Measurements from ENCODE around the gene SYT17.

SYT17 gene

DNA sequence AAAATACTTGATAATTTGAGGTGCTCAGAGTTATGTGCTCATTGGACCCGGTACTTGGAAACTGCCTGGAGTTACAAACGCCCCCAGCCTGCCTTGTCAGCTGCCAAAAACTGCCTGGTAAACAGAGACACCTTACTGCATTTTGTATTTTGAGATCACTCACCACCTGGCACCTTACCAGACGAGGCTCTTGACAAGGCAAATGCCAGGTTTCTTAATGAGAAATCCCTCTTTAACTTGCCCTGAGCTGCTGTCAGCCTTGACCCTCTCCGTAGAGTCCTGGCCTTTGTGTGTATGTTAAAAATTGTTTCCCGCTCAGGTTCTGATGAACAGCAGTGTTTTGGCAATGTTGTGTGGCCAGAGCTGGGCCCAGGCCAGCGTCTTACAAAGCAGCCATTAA, 28.8 kb downstream of the SYT17 start:
- no peaks in the 10 kb centered on the region for H3K27me3 ChIP-seq (ENCODE audit: control insufficient read depth, insufficient read depth, low read length)
- no peaks in the 10 kb centered on the region for H3K36me3 ChIP-seq (ENCODE audit: insufficient read depth, low read length)
- H3K4me3 ChIP-seq (ENCODE audit: low read length): no peak overlapping the region
- no peak overlapping the region for H3K9ac ChIP-seq (ENCODE audit: low read depth, low read length)
- peaks cover 1% of the 10 kb centered on the region for H3K9me3 ChIP-seq (replicated peaks; ENCODE audit: low read length)
- H3K4me2 ChIP-seq (ENCODE audit: low read length): no peak overlapping the region
- no peaks in the 10 kb centered on the region for H3K4me1 ChIP-seq (ENCODE audit: control insufficient read depth, insufficient read depth, low read length)

DNA sequence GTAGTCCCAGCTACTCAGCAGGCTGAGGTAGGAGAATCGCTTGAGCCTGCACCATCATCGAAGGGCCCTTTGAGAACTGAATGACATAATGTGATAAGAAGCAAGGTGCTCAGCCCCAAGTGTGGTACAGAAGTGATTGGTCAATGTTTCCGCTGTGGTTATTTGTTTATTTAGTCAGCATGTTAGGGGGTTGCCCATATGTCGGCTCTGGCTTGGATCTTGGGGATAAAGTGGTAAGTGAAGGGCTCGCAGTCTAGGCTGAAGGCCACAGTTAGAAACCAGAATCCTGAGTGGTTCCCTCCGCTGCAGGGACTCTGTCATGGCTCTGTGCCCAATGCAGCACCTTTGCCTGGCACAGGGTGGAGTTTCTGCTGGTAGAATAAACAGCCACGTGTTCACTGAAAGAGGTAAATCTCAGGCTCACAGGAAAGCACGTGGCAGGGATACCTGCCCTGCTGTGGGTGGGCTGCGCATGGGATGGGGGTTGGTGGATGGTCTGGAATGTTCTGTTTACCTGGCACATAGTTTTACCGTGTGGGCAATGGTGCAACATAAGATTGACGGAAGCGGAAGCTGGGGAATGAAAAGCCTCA, 35.4 kb downstream of the SYT17 start:
- H3K4me1 ChIP-seq (ENCODE audit: control insufficient read depth, insufficient read depth, low read length): no peaks in the 10 kb centered on the region
- no peak overlapping the region for H3K4me3 ChIP-seq (ENCODE audit: low read length)
- peaks cover 3% of the 10 kb centered on the region for H3K9me3 ChIP-seq (replicated peaks; ENCODE audit: low read length)
- no peak overlapping the region for H3K9ac ChIP-seq (ENCODE audit: low read depth, low read length)
- no peaks in the 10 kb centered on the region for H3K36me3 ChIP-seq (ENCODE audit: insufficient read depth, low read length)
- no peak overlapping the region for H3K4me2 ChIP-seq (ENCODE audit: low read length)
- no peaks in the 10 kb centered on the region for H3K27me3 ChIP-seq (ENCODE audit: control insufficient read depth, insufficient read depth, low read length)

GRCh38 chr16:19210280-19210924, 42.4 kb downstream of the SYT17 start:
- no peaks in the 10 kb centered on the region for H3K36me3 ChIP-seq (ENCODE audit: insufficient read depth, low read length)
- no peak overlapping the region for H3K4me3 ChIP-seq (ENCODE audit: low read length)
- no peak overlapping the region for H3K9ac ChIP-seq (ENCODE audit: low read depth, low read length)
- H3K9me3 ChIP-seq (replicated peaks; ENCODE audit: low read length): no peaks in the 10 kb centered on the region
- no peak overlapping the region for H3K4me2 ChIP-seq (ENCODE audit: low read length)
- no peaks in the 10 kb centered on the region for H3K27me3 ChIP-seq (ENCODE audit: control insufficient read depth, insufficient read depth, low read length)
- H3K4me1 ChIP-seq (ENCODE audit: control insufficient read depth, insufficient read depth, low read length): no peaks in the 10 kb centered on the region

GRCh38 chr16:19210968-19211367, 42.9 kb downstream of the SYT17 start:
- no peaks in the 10 kb centered on the region for H3K9me3 ChIP-seq (replicated peaks; ENCODE audit: low read length)
- H3K4me3 ChIP-seq (ENCODE audit: low read length): no peak overlapping the region
- H3K27me3 ChIP-seq (ENCODE audit: control insufficient read depth, insufficient read depth, low read length): no peaks in the 10 kb centered on the region
- no peaks in the 10 kb centered on the region for H3K36me3 ChIP-seq (ENCODE audit: insufficient read depth, low read length)
- no peak overlapping the region for H3K9ac ChIP-seq (ENCODE audit: low read depth, low read length)
- no peak overlapping the region for H3K4me2 ChIP-seq (ENCODE audit: low read length)
- H3K4me1 ChIP-seq (ENCODE audit: control insufficient read depth, insufficient read depth, low read length): no peaks in the 10 kb centered on the region

DNA sequence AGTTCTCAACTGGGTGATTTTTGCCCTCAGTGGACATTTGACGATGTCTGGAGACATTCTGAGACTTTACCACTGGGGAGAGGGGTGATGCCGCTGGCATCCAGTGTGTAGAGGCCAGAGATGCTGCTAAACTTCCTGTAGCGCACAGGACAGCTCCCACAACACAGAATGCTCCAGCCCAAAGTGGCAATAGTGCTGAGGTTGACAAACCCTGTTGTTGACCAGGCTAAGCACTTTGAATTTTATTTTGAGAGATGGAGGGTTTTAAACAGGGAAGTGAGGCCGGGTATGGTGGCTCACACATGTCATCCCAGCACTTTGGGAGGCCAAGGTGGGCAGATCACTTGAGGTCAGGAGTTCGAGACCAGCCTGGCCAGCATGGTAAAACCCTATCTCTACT, 44.0 kb downstream of the SYT17 start:
- Histone ChIP-seq H3K9ac (ENCODE audit: low read depth, low read length) (no peak overlapping the region), H3K9me3 (replicated peaks; ENCODE audit: low read length) (no peaks in the 10 kb centered on the region), H3K36me3 (ENCODE audit: insufficient read depth, low read length) (no peaks in the 10 kb centered on the region), H3K4me3 (ENCODE audit: low read length) (no peak overlapping the region), H3K27me3 (ENCODE audit: control insufficient read depth, insufficient read depth, low read length) (no peaks in the 10 kb centered on the region), H3K4me2 (ENCODE audit: low read length) (no peak overlapping the region), H3K4me1 (ENCODE audit: control insufficient read depth, insufficient read depth, low read length) (no peaks in the 10 kb centered on the region)

DNA sequence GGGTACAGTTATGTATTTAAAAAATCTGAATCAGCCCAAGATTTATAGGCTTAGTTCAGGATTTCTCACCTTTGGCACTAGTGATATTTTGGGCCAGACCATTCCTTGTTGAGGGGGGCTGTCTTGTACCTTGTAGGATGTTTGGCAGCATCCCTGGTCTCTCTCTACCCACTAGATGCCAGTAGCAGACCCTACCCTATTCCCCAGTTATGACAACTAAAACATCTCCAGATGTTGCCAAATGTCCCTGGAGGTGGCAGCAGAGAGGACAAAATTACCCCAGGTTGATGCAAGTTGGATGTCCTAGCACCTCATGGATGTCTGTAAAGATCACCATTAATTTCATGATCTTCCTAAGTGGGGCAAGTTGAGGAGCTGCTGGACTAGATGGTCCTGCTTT, 45.8 kb downstream of the SYT17 start:
- H3K36me3 ChIP-seq (ENCODE audit: insufficient read depth, low read length): no peaks in the 10 kb centered on the region
- no peaks in the 10 kb centered on the region for H3K27me3 ChIP-seq (ENCODE audit: control insufficient read depth, insufficient read depth, low read length)
- no peak overlapping the region for H3K4me3 ChIP-seq (ENCODE audit: low read length)
- no peaks in the 10 kb centered on the region for H3K9me3 ChIP-seq (replicated peaks; ENCODE audit: low read length)
- no peak overlapping the region for H3K4me2 ChIP-seq (ENCODE audit: low read length)
- no peaks in the 10 kb centered on the region for H3K4me1 ChIP-seq (ENCODE audit: control insufficient read depth, insufficient read depth, low read length)
- H3K9ac ChIP-seq (ENCODE audit: low read depth, low read length): no peak overlapping the region

DNA sequence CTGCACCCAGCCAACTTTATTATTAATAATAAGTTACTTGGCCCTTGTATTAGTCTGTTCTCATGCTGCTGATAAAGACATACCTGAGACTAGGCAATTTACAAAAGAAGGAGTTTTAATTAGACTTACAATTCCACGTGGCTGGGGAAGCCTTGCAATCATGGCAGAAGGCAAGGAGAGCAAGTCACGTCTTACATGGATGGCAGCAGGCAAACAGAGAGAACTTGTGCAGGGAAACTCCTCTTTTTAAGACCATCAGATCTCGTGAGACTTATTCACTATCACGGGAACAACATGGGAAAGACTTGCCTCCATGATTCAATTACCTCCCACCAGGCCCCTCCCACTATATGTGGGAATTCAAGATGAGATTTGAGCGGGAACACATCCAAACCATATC, 47.7 kb downstream of the SYT17 start:
- Histone ChIP-seq H3K9ac (ENCODE audit: low read depth, low read length) (no peak overlapping the region), H3K36me3 (ENCODE audit: insufficient read depth, low read length) (no peaks in the 10 kb centered on the region), H3K4me2 (ENCODE audit: low read length) (no peak overlapping the region), H3K27me3 (ENCODE audit: control insufficient read depth, insufficient read depth, low read length) (no peaks in the 10 kb centered on the region), H3K4me1 (ENCODE audit: control insufficient read depth, insufficient read depth, low read length) (no peaks in the 10 kb centered on the region), H3K4me3 (ENCODE audit: low read length) (no peak overlapping the region), H3K9me3 (replicated peaks; ENCODE audit: low read length) (no peaks in the 10 kb centered on the region)

GRCh38 chr16:19218581-19218980, 50.5 kb downstream of the SYT17 start:
- Histone ChIP-seq H3K4me3 (ENCODE audit: low read length) (no peak overlapping the region), H3K36me3 (ENCODE audit: insufficient read depth, low read length) (no peaks in the 10 kb centered on the region), H3K9me3 (replicated peaks; ENCODE audit: low read length) (no peaks in the 10 kb centered on the region), H3K9ac (ENCODE audit: low read depth, low read length) (no peak overlapping the region), H3K4me2 (ENCODE audit: low read length) (no peak overlapping the region), H3K27me3 (ENCODE audit: control insufficient read depth, insufficient read depth, low read length) (no peaks in the 10 kb centered on the region), H3K4me1 (ENCODE audit: control insufficient read depth, insufficient read depth, low read length) (no peaks in the 10 kb centered on the region)

DNA sequence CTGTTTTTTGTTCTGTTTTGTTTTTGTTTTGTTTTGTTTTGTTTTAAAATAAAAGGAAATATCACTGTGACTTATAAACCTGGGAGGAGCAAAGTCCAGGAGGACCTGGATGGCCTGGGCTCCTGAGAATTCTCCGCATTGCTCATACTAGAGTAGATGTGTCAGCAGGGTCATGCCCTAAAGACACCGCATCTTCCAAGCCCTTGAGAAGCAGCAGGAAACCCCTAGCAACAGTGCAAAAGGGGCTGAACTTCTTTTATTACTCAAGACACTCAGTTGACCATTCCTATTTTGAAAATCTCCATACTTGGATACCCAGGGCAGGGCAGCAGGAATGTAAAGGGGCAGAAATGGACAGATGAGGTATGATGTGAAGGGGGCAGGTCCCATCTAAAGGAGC, 51.8 kb downstream of the SYT17 start:
- H3K36me3 ChIP-seq (ENCODE audit: insufficient read depth, low read length): no peaks in the 10 kb centered on the region
- no peaks in the 10 kb centered on the region for H3K9me3 ChIP-seq (replicated peaks; ENCODE audit: low read length)
- no peak overlapping the region for H3K4me3 ChIP-seq (ENCODE audit: low read length)
- no peak overlapping the region for H3K9ac ChIP-seq (ENCODE audit: low read depth, low read length)
- H3K4me1 ChIP-seq (ENCODE audit: control insufficient read depth, insufficient read depth, low read length): no peaks in the 10 kb centered on the region
- H3K4me2 ChIP-seq (ENCODE audit: low read length): no peak overlapping the region
- H3K27me3 ChIP-seq (ENCODE audit: control insufficient read depth, insufficient read depth, low read length): no peaks in the 10 kb centered on the region

- Histone ChIP-seq H3K9me3 (replicated peaks; ENCODE audit: low read length) (no peaks in the 10 kb centered on the region), H3K9ac (ENCODE audit: low read depth, low read length) (no peak overlapping the region), H3K27me3 (ENCODE audit: control insufficient read depth, insufficient read depth, low read length) (peaks cover 3% of the 10 kb centered on the region), H3K4me2 (ENCODE audit: low read length) (no peak overlapping the region), H3K4me3 (ENCODE audit: low read length) (no peak overlapping the region), H3K4me1 (ENCODE audit: control insufficient read depth, insufficient read depth, low read length) (no peaks in the 10 kb centered on the region), H3K36me3 (ENCODE audit: insufficient read depth, low read length) (no peaks in the 10 kb centered on the region)
Observed at GRCh38 chr16:19223235-19224170, 55.5 kb downstream of the SYT17 start.

DNA sequence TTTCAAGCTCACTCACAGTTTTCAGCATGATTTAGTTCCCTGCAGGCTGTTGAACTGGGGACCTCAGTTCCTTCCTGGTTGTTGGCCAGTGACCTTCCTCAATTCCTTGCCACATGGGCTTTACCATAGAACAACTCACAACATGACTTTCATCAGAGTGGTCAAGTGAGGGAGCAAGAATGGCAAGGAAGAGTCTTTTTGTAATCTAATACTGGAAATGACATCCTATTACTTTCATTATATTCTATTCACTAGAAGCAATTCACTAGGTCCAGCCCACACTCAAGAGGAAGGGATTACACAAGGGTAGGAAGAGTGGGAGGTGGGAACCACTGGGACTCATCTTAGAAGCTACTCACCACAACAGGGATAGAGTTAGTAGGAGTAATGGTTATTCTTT, 57.6 kb downstream of the SYT17 start:
- Histone ChIP-seq H3K36me3 (ENCODE audit: insufficient read depth, low read length) (no peaks in the 10 kb centered on the region), H3K9me3 (replicated peaks; ENCODE audit: low read length) (no peaks in the 10 kb centered on the region), H3K4me3 (ENCODE audit: low read length) (no peak overlapping the region), H3K27me3 (ENCODE audit: control insufficient read depth, insufficient read depth, low read length) (peaks cover 3% of the 10 kb centered on the region), H3K4me1 (ENCODE audit: control insufficient read depth, insufficient read depth, low read length) (no peaks in the 10 kb centered on the region), H3K9ac (ENCODE audit: low read depth, low read length) (no peak overlapping the region), H3K4me2 (ENCODE audit: low read length) (no peak overlapping the region)

Data from skeletal muscle satellite cell (primary cell).